HepG2 (cell line): Measurements from ENCODE around the gene AGER. TPM values are rescaled to one million over a fixed set of nuclear protein-coding genes. Genes with fewer than 3 reads are reported as not detected.
A peak's percentile ranks its signal among the peaks of the same experiment; 100 is the strongest.

Source experiments
- ARID2 ChIP-seq: sonication (generic); formaldehyde crosslinking; IDR thresholded peaks from 2 replicates; pipeline ENCODE4 v1.8.1; 2022; ENCODE audit warnings: mild to moderate bottlenecking, missing genetic modification reagents, borderline replicate concordance
- ATAD3A ChIP-seq: sonication (generic); formaldehyde crosslinking; IDR thresholded peaks from 2 replicates; pipeline ENCODE4 v1.4.0; 2020; ENCODE audit warnings: missing genetic modification reagents
- ATM ChIP-seq: fragments of 450-650 bp; IDR thresholded peaks from 2 replicates; pipeline ENCODE4 v1.7.1; 2017; ENCODE audit warnings: mild to moderate bottlenecking, borderline replicate concordance
- FOXK1 ChIP-seq: sonication (generic); formaldehyde crosslinking; IDR thresholded peaks from 2 replicates; pipeline ENCODE4 v1.4.0; 2020; ENCODE audit warnings: low read depth, missing genetic modification reagents, borderline replicate concordance
- MLLT10 ChIP-seq: sonication (generic); formaldehyde crosslinking; IDR thresholded peaks from 2 replicates; pipeline ENCODE4 v1.4.0; 2020; ENCODE audit warnings: missing genetic modification reagents
- MXD4 ChIP-seq: IDR thresholded peaks from 2 replicates; pipeline ENCODE4 v1.6.1; 2016; ENCODE audit warnings: mild to moderate bottlenecking, missing biosample characterization, missing genetic modification reagents
- NR0B2 ChIP-seq: sonication (generic); formaldehyde crosslinking; IDR thresholded peaks from 2 replicates; pipeline ENCODE4 v1.4.0; 2020; ENCODE audit warnings: mild to moderate bottlenecking, missing genetic modification reagents
- PHF21A ChIP-seq: sonication (generic); formaldehyde crosslinking; IDR thresholded peaks from 2 replicates; pipeline ENCODE4 v1.5.0; 2020; ENCODE audit warnings: mild to moderate bottlenecking, missing genetic modification reagents
- PRPF4 ChIP-seq: fragments of 200-400 bp; formaldehyde crosslinking; IDR thresholded peaks from 2 replicates; pipeline ENCODE4 v1.6.1; 2016; ENCODE audit warnings: low read length, low read depth; ENCODE audit not compliant: poor library complexity, severe bottlenecking
- SIN3A ChIP-seq: IDR thresholded peaks from 2 replicates; pipeline ENCODE4 v1.6.1; 2011; ENCODE audit warnings: low read depth, mild to moderate bottlenecking, control low read depth, low read length, borderline replicate concordance
- TCF7L2 ChIP-seq: IDR thresholded peaks from 2 replicates; pipeline ENCODE4 v1.6.1; 2011; ENCODE audit warnings: mild to moderate bottlenecking, low read depth, low read length, moderate library complexity
- TFDP1 ChIP-seq: IDR thresholded peaks from 2 replicates; pipeline ENCODE4 v1.6.1; 2016; ENCODE audit warnings: missing compliant biosample characterization, missing genetic modification reagents, borderline replicate concordance
- ZNF451 ChIP-seq: sonication (generic); formaldehyde crosslinking; IDR thresholded peaks from 2 replicates; pipeline ENCODE4 v1.5.0; 2020; ENCODE audit warnings: mild to moderate bottlenecking, missing genetic modification reagents
- polyA plus RNA-seq, 8 experiments: library from polyadenylated mRNA; depleted of rRNA in 3 of 8; stranded (reverse) in 7 of 8; unstranded in 1 of 8; fragments of >200 nt; fragmentation: Illumina TruSeq in 4 of 8; extraction: Trizol in 4 of 8; gene quantifications; 2 replicates each; pipeline versions ENCODE4 v1.2.1 to v1.2.3, GENCODE V29; 2011 to 2016; ENCODE audit warnings: low read depth in 4 of 8, missing spikeins in 1 of 8, mixed read lengths in 1 of 8; ENCODE audit not compliant: insufficient read depth in 1 of 8
- total RNA-seq, 5 experiments: library from RNA; depleted of rRNA; stranded (reverse); fragments of >200 nt; fragmentation: Illumina TruSeq; extraction: Trizol; gene quantifications; 2 replicates each; pipeline ENCODE4 v1.2.3, GENCODE V29; 2016; ENCODE audit warnings: low read depth in 1 of 5
- TF ChIP-seq, protein P1 (sequence below): sonication (generic); formaldehyde crosslinking; IDR thresholded peaks from 2 replicates; pipeline ENCODE4 v1.4.0; 2020; ENCODE audit warnings: low read depth, mild to moderate bottlenecking, missing genetic modification reagents
- TF ChIP-seq, protein P2 (sequence below): sonication (generic); formaldehyde crosslinking; IDR thresholded peaks from 2 replicates; pipeline ENCODE4 v1.5.0; 2020; ENCODE audit warnings: missing genetic modification reagents
- TF ChIP-seq, protein P3 (sequence below): sonication (generic); formaldehyde crosslinking; IDR thresholded peaks from 2 replicates; pipeline ENCODE4 v1.4.0; 2020; ENCODE audit warnings: missing genetic modification reagents, borderline replicate concordance
- TF ChIP-seq, protein P4 (sequence below): sonication (generic); formaldehyde crosslinking; IDR thresholded peaks from 2 replicates; pipeline ENCODE4 v1.5.1; 2020; ENCODE audit warnings: missing genetic modification reagents, mild to moderate bottlenecking, borderline replicate concordance
- TF ChIP-seq, protein P5 (sequence below): sonication (generic); formaldehyde crosslinking; IDR thresholded peaks from 2 replicates; pipeline ENCODE4 v1.4.0; 2020; ENCODE audit warnings: mild to moderate bottlenecking, missing genetic modification reagents

Gene AGER
- total and polyA plus RNA-seq, 2 of the 13 experiments (the other 11 are each of a cell fraction or from before 2014, with no cell fraction given) = 1.9 to 5.1 TPM

- TF ChIP-seq, protein P1, sequence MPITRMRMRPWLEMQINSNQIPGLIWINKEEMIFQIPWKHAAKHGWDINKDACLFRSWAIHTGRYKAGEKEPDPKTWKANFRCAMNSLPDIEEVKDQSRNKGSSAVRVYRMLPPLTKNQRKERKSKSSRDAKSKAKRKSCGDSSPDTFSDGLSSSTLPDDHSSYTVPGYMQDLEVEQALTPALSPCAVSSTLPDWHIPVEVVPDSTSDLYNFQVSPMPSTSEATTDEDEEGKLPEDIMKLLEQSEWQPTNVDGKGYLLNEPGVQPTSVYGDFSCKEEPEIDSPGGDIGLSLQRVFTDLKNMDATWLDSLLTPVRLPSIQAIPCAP = no peak
- TF ChIP-seq, protein P2, sequence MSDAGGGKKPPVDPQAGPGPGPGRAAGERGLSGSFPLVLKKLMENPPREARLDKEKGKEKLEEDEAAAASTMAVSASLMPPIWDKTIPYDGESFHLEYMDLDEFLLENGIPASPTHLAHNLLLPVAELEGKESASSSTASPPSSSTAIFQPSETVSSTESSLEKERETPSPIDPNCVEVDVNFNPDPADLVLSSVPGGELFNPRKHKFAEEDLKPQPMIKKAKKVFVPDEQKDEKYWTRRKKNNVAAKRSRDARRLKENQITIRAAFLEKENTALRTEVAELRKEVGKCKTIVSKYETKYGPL (CRISPR knock-in tag) = 0 out of 2 replicates have a peak, but pooled peaks have one; percentile 22
- TF ChIP-seq SIN3A (0 out of 2 replicates have a peak, but pooled peaks have one; percentile 3), TCF7L2 (no peak), MXD4 (CRISPR knock-in tag) (no peak), PHF21A (CRISPR knock-in tag) (no peak), PRPF4 (no peak), ATM (no peak), FOXK1 (CRISPR knock-in tag) (0 out of 2 replicates have a peak, but pooled peaks have one; percentile 7), ARID2 (peak; percentile 84), TFDP1 (CRISPR knock-in tag) (no peak), NR0B2 (CRISPR knock-in tag) (no peak), MLLT10 (no peak), ATAD3A (CRISPR knock-in tag) (no peak), ZNF451 (0 out of 2 replicates have a peak, but pooled peaks have one; percentile 10)
- TF ChIP-seq, protein P3, sequence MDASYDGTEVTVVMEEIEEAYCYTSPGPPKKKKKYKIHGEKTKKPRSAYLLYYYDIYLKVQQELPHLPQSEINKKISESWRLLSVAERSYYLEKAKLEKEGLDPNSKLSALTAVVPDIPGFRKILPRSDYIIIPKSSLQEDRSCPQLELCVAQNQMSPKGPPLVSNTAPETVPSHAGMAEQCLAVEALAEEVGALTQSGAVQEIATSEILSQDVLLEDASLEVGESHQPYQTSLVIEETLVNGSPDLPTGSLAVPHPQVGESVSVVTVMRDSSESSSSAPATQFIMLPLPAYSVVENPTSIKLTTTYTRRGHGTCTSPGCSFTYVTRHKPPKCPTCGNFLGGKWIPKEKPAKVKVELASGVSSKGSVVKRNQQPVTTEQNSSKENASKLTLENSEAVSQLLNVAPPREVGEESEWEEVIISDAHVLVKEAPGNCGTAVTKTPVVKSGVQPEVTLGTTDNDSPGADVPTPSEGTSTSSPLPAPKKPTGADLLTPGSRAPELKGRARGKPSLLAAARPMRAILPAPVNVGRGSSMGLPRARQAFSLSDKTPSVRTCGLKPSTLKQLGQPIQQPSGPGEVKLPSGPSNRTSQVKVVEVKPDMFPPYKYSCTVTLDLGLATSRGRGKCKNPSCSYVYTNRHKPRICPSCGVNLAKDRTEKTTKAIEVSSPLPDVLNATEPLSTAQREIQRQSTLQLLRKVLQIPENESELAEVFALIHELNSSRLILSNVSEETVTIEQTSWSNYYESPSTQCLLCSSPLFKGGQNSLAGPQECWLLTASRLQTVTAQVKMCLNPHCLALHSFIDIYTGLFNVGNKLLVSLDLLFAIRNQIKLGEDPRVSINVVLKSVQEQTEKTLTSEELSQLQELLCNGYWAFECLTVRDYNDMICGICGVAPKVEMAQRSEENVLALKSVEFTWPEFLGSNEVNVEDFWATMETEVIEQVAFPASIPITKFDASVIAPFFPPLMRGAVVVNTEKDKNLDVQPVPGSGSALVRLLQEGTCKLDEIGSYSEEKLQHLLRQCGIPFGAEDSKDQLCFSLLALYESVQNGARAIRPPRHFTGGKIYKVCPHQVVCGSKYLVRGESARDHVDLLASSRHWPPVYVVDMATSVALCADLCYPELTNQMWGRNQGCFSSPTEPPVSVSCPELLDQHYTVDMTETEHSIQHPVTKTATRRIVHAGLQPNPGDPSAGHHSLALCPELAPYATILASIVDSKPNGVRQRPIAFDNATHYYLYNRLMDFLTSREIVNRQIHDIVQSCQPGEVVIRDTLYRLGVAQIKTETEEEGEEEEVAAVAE (CRISPR knock-in tag) = peak; percentile 30; the same call in 1 of the 2 replicates
- TF ChIP-seq, protein P4, sequence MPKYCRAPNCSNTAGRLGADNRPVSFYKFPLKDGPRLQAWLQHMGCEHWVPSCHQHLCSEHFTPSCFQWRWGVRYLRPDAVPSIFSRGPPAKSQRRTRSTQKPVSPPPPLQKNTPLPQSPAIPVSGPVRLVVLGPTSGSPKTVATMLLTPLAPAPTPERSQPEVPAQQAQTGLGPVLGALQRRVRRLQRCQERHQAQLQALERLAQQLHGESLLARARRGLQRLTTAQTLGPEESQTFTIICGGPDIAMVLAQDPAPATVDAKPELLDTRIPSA = no peak
- TF ChIP-seq, protein P5, sequence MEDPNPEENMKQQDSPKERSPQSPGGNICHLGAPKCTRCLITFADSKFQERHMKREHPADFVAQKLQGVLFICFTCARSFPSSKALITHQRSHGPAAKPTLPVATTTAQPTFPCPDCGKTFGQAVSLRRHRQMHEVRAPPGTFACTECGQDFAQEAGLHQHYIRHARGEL (CRISPR knock-in tag) = no peak
Measured at GRCh38 chr6:32194825-32195651, 11.0 kb upstream of the AGER start (continued).
